Measurements from ENCODE around the gene MARVELD2.
"Not testable (repeated sequence)": the region's sequence is repeated elsewhere in the genome, so short reads cannot be mapped to it uniquely, and the experiment has no call there.

Gene MARVELD2

GRCh38 chr5:69444127-69444754, 29.3 kb downstream of the MARVELD2 start:
- in situ Hi-C loops (cut with HindIII; ENCODE audit: low sequenced_read_pairs), result no loop called here

GRCh38 chr5:69449511-69449910, 34.6 kb downstream of the MARVELD2 start:
- in situ Hi-C loops (cut with HindIII; ENCODE audit: low sequenced_read_pairs), result no loop called here

- in situ Hi-C loops (cut with HindIII; ENCODE audit: low sequenced_read_pairs), result no loop called here
These were observed 35.2 kb downstream of the MARVELD2 start for GRCh38 chr5:69450116-69450515.

- in situ Hi-C loops (cut with HindIII; ENCODE audit: low sequenced_read_pairs), result not testable (repeated sequence)
These were observed 35.6 kb downstream of the MARVELD2 start for GRCh38 chr5:69450527-69450926.

GRCh38 chr5:69451941-69452647, 37.2 kb downstream of the MARVELD2 start:
- in situ Hi-C loops (cut with HindIII; ENCODE audit: low sequenced_read_pairs), result no loop called here

GRCh38 chr5:69453487-69453886, 38.6 kb downstream of the MARVELD2 start:
- in situ Hi-C loops (cut with HindIII; ENCODE audit: low sequenced_read_pairs), result not testable (repeated sequence)

- in situ Hi-C loops (cut with HindIII; ENCODE audit: low sequenced_read_pairs), result no loop called here
These were observed 39.7 kb downstream of the MARVELD2 start for GRCh38 chr5:69454460-69455249.

- in situ Hi-C loops (cut with HindIII; ENCODE audit: low sequenced_read_pairs), result not testable (repeated sequence)
These were observed 40.6 kb downstream of the MARVELD2 start for GRCh38 chr5:69455428-69455988.

- in situ Hi-C loops (cut with HindIII; ENCODE audit: low sequenced_read_pairs), result no loop called here
These were observed 47.3 kb downstream of the MARVELD2 start for GRCh38 chr5:69462170-69462569.

- in situ Hi-C loops (cut with HindIII; ENCODE audit: low sequenced_read_pairs), result not testable (repeated sequence)
These were observed 51.5 kb downstream of the MARVELD2 start for GRCh38 chr5:69466375-69466774.

- in situ Hi-C loops (cut with HindIII; ENCODE audit: low sequenced_read_pairs), result no loop called here
These were observed 52.7 kb downstream of the MARVELD2 start for GRCh38 chr5:69467442-69468225.

GRCh38 chr5:69468631-69469030, 53.7 kb downstream of the MARVELD2 start:
- in situ Hi-C loops (cut with HindIII; ENCODE audit: low sequenced_read_pairs), result no loop called here

- in situ Hi-C loops (cut with HindIII; ENCODE audit: low sequenced_read_pairs), result not testable (repeated sequence)
These were observed 56.6 kb downstream of the MARVELD2 start for GRCh38 chr5:69471516-69471915.

- in situ Hi-C loops (cut with HindIII; ENCODE audit: low sequenced_read_pairs), result not testable (repeated sequence)
These were observed 57.7 kb downstream of the MARVELD2 start for GRCh38 chr5:69472535-69473143.

- in situ Hi-C loops (cut with HindIII; ENCODE audit: low sequenced_read_pairs), result no loop called here
These were observed 62.3 kb downstream of the MARVELD2 start for GRCh38 chr5:69477170-69477569.

GRCh38 chr5:69478296-69478695, 63.4 kb downstream of the MARVELD2 start:
- in situ Hi-C loops (cut with HindIII; ENCODE audit: low sequenced_read_pairs), result not testable (repeated sequence)

GRCh38 chr5:69484891-69485290, 70.0 kb downstream of the MARVELD2 start:
- in situ Hi-C loops (cut with HindIII; ENCODE audit: low sequenced_read_pairs), result no loop called here

- in situ Hi-C loops (cut with HindIII; ENCODE audit: low sequenced_read_pairs), result no loop called here
These were observed 70.6 kb downstream of the MARVELD2 start for GRCh38 chr5:69485471-69485870.

- in situ Hi-C loops (cut with HindIII; ENCODE audit: low sequenced_read_pairs), result no loop called here
These were observed 74.3 kb downstream of the MARVELD2 start for GRCh38 chr5:69489246-69489645.

- in situ Hi-C loops (cut with HindIII; ENCODE audit: low sequenced_read_pairs), result no loop called here
These were observed 76.1 kb downstream of the MARVELD2 start for GRCh38 chr5:69491027-69491426.
